ENCODE data around the gene TXNL4A. TPM values are rescaled to one million over a fixed set of nuclear protein-coding genes. Genes with fewer than 3 reads are reported as not detected.
"Not testable (repeated sequence)": the region's sequence is repeated elsewhere in the genome, so short reads cannot be mapped to it uniquely, and the experiment has no call there.

Gene TXNL4A
- total RNA-seq, 1 donor from 2014 or later = 130 TPM

- intact Hi-C loops (cut with micrococcal nuclease) = no loop called here
Measured at GRCh38 chr18:80000877-80001276, 12.5 kb upstream of the TXNL4A start.

- intact Hi-C loops (cut with micrococcal nuclease) = not testable (repeated sequence)
Measured at GRCh38 chr18:79999701-80000100, 11.3 kb upstream of the TXNL4A start.

GRCh38 chr18:79991494-79991893, 3.1 kb upstream of the TXNL4A start:
- intact Hi-C loops (cut with micrococcal nuclease) = no loop called here

- intact Hi-C loops (cut with micrococcal nuclease) = loop anchor here (5.0 kb wide), 1 partner anchor 592 kb away; the partner anchor contains the start of gene NFATC1
Measured at GRCh38 chr18:79989195-79989497, 783 bp upstream of the TXNL4A start.

- intact Hi-C loops (cut with micrococcal nuclease) = loop anchor here (1.0 to 5.0 kb wide), 6 partner anchors 24 to 591 kb away; partner anchors contain the start of genes CTDP1, HSBP1L1, NFATC1 and RBFA
Measured at GRCh38 chr18:79988071-79988450, 302 bp downstream of the TXNL4A start.

- intact Hi-C loops (cut with micrococcal nuclease) = loop anchor here (5.0 kb wide), 1 partner anchor 590 kb away; the partner anchor contains the start of gene NFATC1
Measured at GRCh38 chr18:79987566-79987965, 797 bp downstream of the TXNL4A start.

GRCh38 chr18:79986726-79987125, 1.6 kb downstream of the TXNL4A start:
- intact Hi-C loops (cut with micrococcal nuclease) = loop anchor here (5.0 kb wide), 1 partner anchor 589 kb away; the partner anchor contains the start of gene NFATC1

GRCh38 chr18:79985172-79985571, 3.2 kb downstream of the TXNL4A start:
- intact Hi-C loops (cut with micrococcal nuclease) = loop anchor here (5.0 kb wide), 1 partner anchor 588 kb away; the partner anchor contains the start of gene NFATC1

- intact Hi-C loops (cut with micrococcal nuclease) = no loop called here
Measured at GRCh38 chr18:79983793-79984192, 4.6 kb downstream of the TXNL4A start.

- intact Hi-C loops (cut with micrococcal nuclease) = no loop called here
Measured at GRCh38 chr18:79983253-79983652, 5.1 kb downstream of the TXNL4A start.

GRCh38 chr18:79982736-79983135, 5.6 kb downstream of the TXNL4A start:
- intact Hi-C loops (cut with micrococcal nuclease) = no loop called here

GRCh38 chr18:79980585-79980984, 7.8 kb downstream of the TXNL4A start:
- intact Hi-C loops (cut with micrococcal nuclease) = no loop called here

GRCh38 chr18:79979843-79980242, 8.5 kb downstream of the TXNL4A start:
- intact Hi-C loops (cut with micrococcal nuclease) = no loop called here

GRCh38 chr18:79975985-79976680, 12.2 kb downstream of the TXNL4A start:
- intact Hi-C loops (cut with micrococcal nuclease) = no loop called here

GRCh38 chr18:79975043-79975442, 13.3 kb downstream of the TXNL4A start:
- intact Hi-C loops (cut with micrococcal nuclease) = no loop called here

- intact Hi-C loops (cut with micrococcal nuclease) = no loop called here
Measured at GRCh38 chr18:79974025-79974654, 14.2 kb downstream of the TXNL4A start.

GRCh38 chr18:79973517-79973916, 14.8 kb downstream of the TXNL4A start:
- intact Hi-C loops (cut with micrococcal nuclease) = no loop called here

- intact Hi-C loops (cut with micrococcal nuclease) = no loop called here
Measured at GRCh38 chr18:79972720-79973119, 15.6 kb downstream of the TXNL4A start.

GRCh38 chr18:79971986-79972385, 16.4 kb downstream of the TXNL4A start:
- intact Hi-C loops (cut with micrococcal nuclease) = no loop called here

GRCh38 chr18:79971211-79971952, 17.0 kb downstream of the TXNL4A start:
- intact Hi-C loops (cut with micrococcal nuclease) = no loop called here

GRCh38 chr18:79970419-79971133, 17.8 kb downstream of the TXNL4A start:
- intact Hi-C loops (cut with micrococcal nuclease) = no loop called here

Measured in T-helper 2 cell treated with Interferon-gamma antibody and Interleukin-4, amounts not matched to agents 100 ng/mL and 5 ng/mL, for 36 hours (primary cell).